ENCODE measurements around the gene SLC25A53. TPM values are rescaled to one million over a fixed set of nuclear protein-coding genes. Genes with fewer than 3 reads are reported as not detected.
"Not testable (repeated sequence)": the region's sequence is repeated elsewhere in the genome, so short reads cannot be mapped to it uniquely, and the experiment has no call there.

SLC25A53 gene
- total RNA-seq, 4 donors from 2014 or later: 5.2 to 10.0 (median 7.1) TPM

DNA sequence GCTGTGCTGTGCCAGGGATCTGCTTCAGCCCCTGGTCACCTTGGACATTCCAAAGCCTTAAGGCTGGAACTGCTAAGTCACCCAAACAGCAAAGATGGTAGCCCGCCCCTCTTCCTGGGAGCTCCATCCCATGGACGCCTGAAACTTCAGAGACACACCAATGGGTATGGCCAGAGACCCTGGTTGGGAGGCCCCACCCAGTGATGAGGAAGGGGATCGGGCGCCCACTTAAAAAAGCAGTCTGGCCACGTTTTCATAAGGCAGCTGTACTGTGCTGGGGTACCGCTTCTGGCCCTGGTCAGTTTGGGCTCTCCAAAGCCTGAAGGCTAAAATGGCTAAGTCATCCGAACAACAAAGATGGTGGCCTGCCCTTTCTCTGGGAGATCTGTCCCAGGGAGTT is 71.3 kb downstream of the SLC25A53 start:
- in situ Hi-C loops (cut with MboI; ENCODE audit: low sequenced_read_pairs in 4 of 4): no loop called here
- TF ChIP-seq POLR2A (IDR thresholded peaks at IDR 0.05): no peak
- no peaks in the 10 kb centered on the region for H3K4me1 ChIP-seq
- ATAC-seq: no peak
- no peaks in the 10 kb centered on the region for H3K36me3 ChIP-seq
- H3K27me3 ChIP-seq: peaks cover 0 to 8% (median 0%) of the 10 kb centered on the region in 3 donors
- intact Hi-C loops (cut with DNase I; ENCODE audit: low total_unique reads): no loop called here
- DNase-seq: no peak
- no peak overlapping the region for H3K4me3 ChIP-seq
- no peak overlapping the region for H3K27ac ChIP-seq
- H3K9me3 ChIP-seq: no peaks in the 10 kb centered on the region

DNA sequence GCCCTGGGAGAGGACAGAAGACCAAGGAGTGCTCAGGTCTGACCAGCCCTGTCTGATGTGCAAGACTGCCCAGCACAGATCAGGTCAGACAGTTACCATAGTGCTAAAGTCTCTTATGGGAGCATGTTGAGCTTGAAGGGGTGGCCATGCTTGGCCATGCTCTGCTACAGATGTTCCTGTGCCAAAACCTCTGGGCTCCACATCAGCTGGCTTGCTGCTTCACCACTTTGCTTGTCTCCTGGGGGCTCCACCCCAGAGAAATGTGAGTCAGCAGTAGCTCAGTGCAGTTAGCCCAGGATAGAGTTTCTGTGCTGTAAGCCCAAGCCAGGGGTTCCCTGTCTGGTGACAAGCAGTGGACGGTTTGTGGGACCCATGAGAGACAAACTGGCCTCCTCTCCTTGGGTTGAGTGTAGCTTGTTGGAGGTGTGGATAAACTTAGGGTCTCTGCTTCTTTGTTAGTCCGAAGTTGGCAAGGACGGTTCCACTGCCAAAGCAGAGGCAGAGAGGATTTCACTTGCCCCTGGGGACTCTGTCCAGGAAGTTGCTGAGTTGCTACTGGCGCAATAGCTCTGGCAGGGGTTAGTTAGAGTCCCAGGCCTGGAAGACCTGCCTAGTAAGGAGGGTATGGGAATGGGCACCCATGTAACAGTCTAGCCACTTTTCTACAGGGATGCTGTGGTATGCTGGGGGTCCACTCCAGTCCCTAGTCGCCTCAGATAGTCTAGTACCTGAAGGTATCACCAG is 72.1 kb downstream of the SLC25A53 start:
- in situ Hi-C loops (cut with MboI; ENCODE audit: low sequenced_read_pairs in 4 of 4): no loop called here
- intact Hi-C loops (cut with DNase I; ENCODE audit: low total_unique reads): no loop called here
- no peak for ATAC-seq
- no peak overlapping the region for H3K27ac ChIP-seq
- no peaks in the 10 kb centered on the region for H3K36me3 ChIP-seq
- TF ChIP-seq POLR2A (IDR thresholded peaks at IDR 0.05): no peak
- no peak for TF ChIP-seq CTCF (IDR thresholded peaks at IDR 0.05 in 4 of 5, conservative IDR thresholded peaks at IDR 0.05 in 1 of 5)
- no peak overlapping the region for H3K4me3 ChIP-seq
- H3K4me1 ChIP-seq: no peaks in the 10 kb centered on the region
- H3K27me3 ChIP-seq: peaks cover 0 to 8% (median 0%) of the 10 kb centered on the region in 3 donors
- no peak for DNase-seq
- H3K9me3 ChIP-seq: no peaks in the 10 kb centered on the region

- no peak for ATAC-seq
- H3K27me3 ChIP-seq: peaks cover 0 to 3% (median 0%) of the 10 kb centered on the region in 3 donors
- H3K4me3 ChIP-seq: no peak overlapping the region
- H3K27ac ChIP-seq: no peak overlapping the region
- H3K9me3 ChIP-seq: no peaks in the 10 kb centered on the region
- TF ChIP-seq POLR2A (IDR thresholded peaks at IDR 0.05): no peak
- no peak for TF ChIP-seq CTCF (IDR thresholded peaks at IDR 0.05 in 4 of 5, conservative IDR thresholded peaks at IDR 0.05 in 1 of 5)
- no peak for DNase-seq
- H3K36me3 ChIP-seq: no peaks in the 10 kb centered on the region
- intact Hi-C loops (cut with DNase I; ENCODE audit: low total_unique reads) (no loop called here), in situ Hi-C loops (cut with MboI; ENCODE audit: low sequenced_read_pairs in 4 of 4) (no loop called here)
- H3K4me1 ChIP-seq: no peaks in the 10 kb centered on the region
Measured at GRCh38 chrX:104084063-104084462, 72.7 kb downstream of the SLC25A53 start.

DNA sequence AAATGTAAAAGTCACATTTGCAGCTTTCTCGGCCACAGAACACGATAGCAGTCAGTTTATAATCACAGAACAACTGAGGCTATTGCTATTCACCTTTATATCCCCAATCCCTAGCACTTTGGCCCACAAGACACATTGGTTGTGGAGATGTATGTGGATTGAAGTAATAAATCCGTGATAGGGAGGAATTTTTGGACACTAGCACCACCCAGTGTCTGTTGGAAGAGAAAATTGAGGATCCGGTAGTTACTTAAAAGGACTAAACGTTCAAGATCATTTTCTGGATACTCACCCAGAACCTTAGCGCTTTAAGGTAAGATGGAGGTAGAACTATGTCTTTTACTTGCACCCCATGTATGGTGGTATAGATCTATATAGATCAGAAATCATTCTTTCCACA is 79.0 kb downstream of the SLC25A53 start:
- H3K4me3 ChIP-seq; H3K27ac ChIP-seq; H3K9me3 ChIP-seq; DNase-seq; H3K4me1 ChIP-seq; H3K36me3 ChIP-seq; intact Hi-C loops (cut with DNase I; ENCODE audit: low total_unique reads); ATAC-seq; H3K27me3 ChIP-seq; in situ Hi-C loops (cut with MboI; ENCODE audit: low sequenced_read_pairs in 4 of 4): not testable (repeated sequence)

GRCh38 chrX:104075778-104076445 is 80.9 kb downstream of the SLC25A53 start, which contains the start of gene TMSB15C:
Gene TMSB15C (minus strand): TSS chrX:104076236.
- intact Hi-C loops (cut with DNase I; ENCODE audit: low total_unique reads); ATAC-seq: not testable (repeated sequence)

GRCh38 chrX:104062636-104063035 is 94.2 kb downstream of the SLC25A53 start:
- H3K27me3 ChIP-seq; H3K9me3 ChIP-seq; DNase-seq; intact Hi-C loops (cut with DNase I; ENCODE audit: low total_unique reads); H3K36me3 ChIP-seq; ATAC-seq; in situ Hi-C loops (cut with MboI; ENCODE audit: low sequenced_read_pairs in 4 of 4); H3K4me3 ChIP-seq; H3K27ac ChIP-seq; H3K4me1 ChIP-seq: not testable (repeated sequence)

More at GRCh38 chrX:104075778-104076445, 80.9 kb downstream of the SLC25A53 start, which contains the start of gene TMSB15C:
- H3K4me1 ChIP-seq; H3K36me3 ChIP-seq; H3K27ac ChIP-seq; H3K27me3 ChIP-seq; in situ Hi-C loops (cut with MboI; ENCODE audit: low sequenced_read_pairs in 4 of 4); H3K4me3 ChIP-seq; DNase-seq; H3K9me3 ChIP-seq: not testable (repeated sequence)

- H3K9me3 ChIP-seq; H3K27ac ChIP-seq; H3K36me3 ChIP-seq; DNase-seq; H3K27me3 ChIP-seq; H3K4me1 ChIP-seq; intact Hi-C loops (cut with DNase I; ENCODE audit: low total_unique reads); H3K4me3 ChIP-seq; ATAC-seq; in situ Hi-C loops (cut with MboI; ENCODE audit: low sequenced_read_pairs in 4 of 4): not testable (repeated sequence)
Measured at GRCh38 chrX:104054956-104055355, 101.9 kb downstream of the SLC25A53 start.

Data from gastrocnemius medialis (tissue), 4 donors.